Brain pericyte (primary cell): ENCODE results near the gene FCN2.

ENCODE experiments used
- DNase-seq: peaks from one replicate; pipeline ENCODE4 v3.0.0-alpha.2; 2012; ENCODE audit warnings: low read depth, low spot score

The FCN2 gene

GRCh38 chr9:134930398-134930797, 49.8 kb downstream of the FCN2 start:
- no peak for DNase-seq

- DNase-seq: no peak
Measured at GRCh38 chr9:134932171-134932570, 51.6 kb downstream of the FCN2 start.

GRCh38 chr9:134932606-134933005, 52.0 kb downstream of the FCN2 start:
- DNase-seq: no peak

- no peak for DNase-seq
Measured at GRCh38 chr9:134933076-134933659, 52.6 kb downstream of the FCN2 start.

- DNase-seq: no peak
Measured at GRCh38 chr9:134935056-134935640, 54.5 kb downstream of the FCN2 start.

GRCh38 chr9:134935701-134936345, 55.2 kb downstream of the FCN2 start:
- DNase-seq: no peak

GRCh38 chr9:134936346-134937163, 55.9 kb downstream of the FCN2 start:
- DNase-seq: no peak
